GM12878 (cell line): ENCODE data around the gene TESK1. TPM values are rescaled to one million over a fixed set of nuclear protein-coding genes. Genes with fewer than 3 reads are reported as not detected.

Experiments
- ATAC-seq: fragments of 200-7000 bp; cut with Tn5 transposase; 3 replicates; pipeline ENCODE4 v1.9.1; 2020; ENCODE audit warnings: mild to moderate bottlenecking, moderate library complexity
- BruUV-seq: library from RNA; stranded (reverse); fragments of 400-500 nt; replicated peaks from 2 replicates; lab custom pipeline; 2021; lab: Mats Ljungman, UMichigan
- CTCF ChIA-PET: fragments of 300-600 bp; sonication (Branson Sonifier 250); formaldehyde crosslinking; extraction: SDS; loops from one replicate; lab custom pipeline; 2021; ENCODE audit warnings: inconsistent platforms; lab: Yijun Ruan, JAX
- POLR2A ChIA-PET: fragments of 350-600 bp; formaldehyde crosslinking; extraction: SDS; loops from one replicate; lab custom pipeline; 2021; ENCODE audit warnings: inconsistent platforms; lab: Charles Lee
- RAD21 ChIA-PET: fragments of 300-600 bp; sonication (Branson Sonifier 250); formaldehyde crosslinking; loops from one replicate; lab custom pipeline; 2023; ENCODE audit warnings: antibody characterized with exemption; ENCODE audit not compliant: unreplicated experiment; lab: Charles Lee
- SMC1A ChIA-PET: fragments of 300-600 bp; sonication (Branson Sonifier 250); formaldehyde crosslinking; loops from one replicate; lab custom pipeline; 2023; ENCODE audit not compliant: unreplicated experiment, uncharacterized antibody; lab: Charles Lee
- DNase-seq: peaks from one replicate; pipeline ENCODE4 v3.0.0-alpha.2; 2011; ENCODE audit warnings: low read depth, low spot score
- FAIRE-seq: peaks from 3 replicates; lab custom pipeline; 2011; peaks lifted over from hg19 to GRCh38; lab: Jason Lieb, UNC
- H2AFZ ChIP-seq: 2 replicates; pipeline ENCODE4 v1.6.0; 2011; ENCODE audit warnings: low read depth, low read length, control low read depth; ENCODE audit not compliant: control insufficient read depth
- H3K27ac ChIP-seq: 2 replicates; pipeline ENCODE4 v1.5.1; 2011; ENCODE audit warnings: control low read depth; ENCODE audit not compliant: control insufficient read depth, insufficient read depth
- H3K27me3 ChIP-seq, 2 experiments: replicated peaks in 1 of 2; 2 replicates each; pipeline versions ENCODE4 v1.6.0 to v1.6.1; 2011; ENCODE audit warnings: low read length in 1 of 2; ENCODE audit not compliant: control insufficient read depth in 2 of 2, insufficient read depth in 2 of 2
- H3K36me3 ChIP-seq, 2 experiments: 2 replicates each; pipeline ENCODE4 v1.5.1; 2011; ENCODE audit warnings: low read length in 1 of 2; ENCODE audit not compliant: control insufficient read depth in 2 of 2, insufficient read depth in 2 of 2
- H3K4me1 ChIP-seq: 2 replicates; pipeline ENCODE4 v1.6.1; 2011; ENCODE audit warnings: mild to moderate bottlenecking, low read length, moderate library complexity, mixed read lengths; ENCODE audit not compliant: control insufficient read depth, insufficient read depth
- H3K4me2 ChIP-seq: 2 replicates; pipeline ENCODE4 v1.6.0; 2011; ENCODE audit warnings: control low read depth; ENCODE audit not compliant: control insufficient read depth, insufficient read depth
- H3K4me3 ChIP-seq: fragments of 200-600 bp; sonication (generic); 2 replicates; pipeline ENCODE4 v1.5.1; 2016
- H3K79me2 ChIP-seq: 2 replicates; pipeline ENCODE4 v1.6.0; 2011; ENCODE audit warnings: low read length; ENCODE audit not compliant: control insufficient read depth, insufficient read depth
- H3K9ac ChIP-seq: 2 replicates; pipeline ENCODE4 v1.8.0; 2011; ENCODE audit warnings: low read length, control low read depth, mixed read lengths; ENCODE audit not compliant: control insufficient read depth, insufficient read depth
- H3K9me3 ChIP-seq: replicated peaks from 3 replicates; pipeline ENCODE4 v1.5.1; 2011; ENCODE audit warnings: mild to moderate bottlenecking, low read length; ENCODE audit not compliant: control insufficient read depth, insufficient read depth
- H4K20me1 ChIP-seq: 2 replicates; pipeline ENCODE4 v1.6.0; 2011; ENCODE audit not compliant: control insufficient read depth, insufficient read depth
- BRCA1 ChIP-seq: IDR thresholded peaks from 2 replicates; pipeline ENCODE4 v1.6.1; 2011; ENCODE audit warnings: low read depth, low read length, improper control_type of control experiment
- CHD4 ChIP-seq: fragments of 200-600 bp; sonication (generic); IDR thresholded peaks from 2 replicates; pipeline ENCODE4 v1.6.1; 2016; ENCODE audit warnings: mild to moderate bottlenecking
- GATAD2B ChIP-seq: fragments of 450-650 bp; conservative IDR thresholded peaks from 2 replicates; pipeline ENCODE4 v1.6.1; 2017; ENCODE audit warnings: low read depth, mild to moderate bottlenecking, moderate library complexity
- NFYB ChIP-seq: IDR thresholded peaks from 2 replicates; pipeline ENCODE4 v1.6.1; 2011; ENCODE audit warnings: low read depth, mild to moderate bottlenecking, low read length, improper control_type of control experiment, moderate library complexity; ENCODE audit not compliant: insufficient read depth
- RAD21 ChIP-seq: IDR thresholded peaks from 2 replicates; pipeline ENCODE4 v1.6.1; 2011; ENCODE audit warnings: mild to moderate bottlenecking, low read depth, low read length, moderate library complexity; ENCODE audit not compliant: insufficient read depth
- SMARCA5 ChIP-seq: fragments of 450-650 bp; IDR thresholded peaks from 2 replicates; pipeline ENCODE4 v1.6.1; 2017; ENCODE audit warnings: mild to moderate bottlenecking
- SUZ12 ChIP-seq: fragments of 200-600 bp; sonication (generic); IDR thresholded peaks from one replicate; pipeline ENCODE4 v1.6.1; 2018; ENCODE audit warnings: antibody characterized with exemption, mild to moderate bottlenecking; ENCODE audit not compliant: unreplicated experiment
- TARDBP ChIP-seq: IDR thresholded peaks from 2 replicates; pipeline ENCODE4 v1.6.1; 2016; ENCODE audit warnings: borderline replicate concordance
- WGBS: methylation state at CpG from one replicate; pipeline ENCODE4 v1.1.6; 2016; ENCODE audit warnings: low lambda C conversion rate; ENCODE audit not compliant: insufficient replicate concordance, insufficient coverage; ENCODE audit errors: missing lambda C conversion rate; 5-methylcytosine and 5-hydroxymethylcytosine counted together
- in situ Hi-C: fragments of 300-500 bp; cut with MboI; formaldehyde crosslinking; loops from 9 replicates; pipeline ENCODE4 v1.14.3; 2018; ENCODE audit warnings: mixed read lengths
- intact Hi-C: fragments of 100-400 bp; cut with micrococcal nuclease; formaldehyde crosslinking; loops from one replicate; pipeline ENCODE4 v1.14.2; 2022; ENCODE audit not compliant: unreplicated experiment
- polyA plus RNA-seq, 11 experiments: library from polyadenylated mRNA; depleted of rRNA in 4 of 11; unstranded in 6 of 11; stranded (reverse) in 5 of 11; fragments of >200 nt; fragmentation: Nextera tagmentation in 4 of 11; fragmentation: Illumina TruSeq in 1 of 11; extraction: Ambion mirVana in 4 of 11; extraction: Trizol in 1 of 11; gene quantifications; 1 replicate in 1 of 11; 2 replicates in 10 of 11; pipeline versions ENCODE4 v1.2.1 to v1.2.3, GENCODE V29; 2011 to 2016; ENCODE audit warnings: inconsistent platforms in 2 of 11, missing spikeins in 2 of 11, low read depth in 1 of 11
- total RNA-seq, 4 experiments: library from RNA; depleted of rRNA in 3 of 4; stranded (reverse); fragments of >200 nt in 3 of 4; fragmentation: Illumina TruSeq in 1 of 4; extraction: Trizol in 1 of 4; gene quantifications; 2 replicates each; pipeline versions ENCODE4 v1.2.1 to v1.2.3, GENCODE V29; 2013 to 2021
- TF ChIP-seq, protein P1 (sequence below): IDR thresholded peaks from 2 replicates; pipeline ENCODE4 v1.6.1; 2011; ENCODE audit warnings: borderline replicate concordance, low read depth, mild to moderate bottlenecking, moderate library complexity, low read length; ENCODE audit not compliant: insufficient read depth, poor library complexity, severe bottlenecking
- TF ChIP-seq, protein P2 (sequence below): IDR thresholded peaks from 2 replicates; pipeline ENCODE4 v1.6.1; 2012; ENCODE audit warnings: low read depth, low read length, improper control_type of control experiment
- TF ChIP-seq, protein P3 (sequence below): IDR thresholded peaks from 2 replicates; pipeline ENCODE4 v1.6.1; 2012; ENCODE audit warnings: mild to moderate bottlenecking, low read depth, low read length
- TF ChIP-seq, protein P4 (sequence below): IDR thresholded peaks from 2 replicates; pipeline ENCODE4 v1.6.1; 2012; ENCODE audit warnings: low read length, inconsistent platforms
- TF ChIP-seq, protein P5 (sequence below): fragments of 450-650 bp; IDR thresholded peaks from 2 replicates; pipeline ENCODE4 v1.6.1; 2017; ENCODE audit warnings: borderline replicate concordance

TESK1 gene
- total and polyA plus RNA-seq, 10 of the 15 experiments (the other 5 are each of a cell fraction or from before 2014, with no cell fraction given) = 0.16 to 19.5 (median 7.9) TPM; not detected in 1

DNA sequence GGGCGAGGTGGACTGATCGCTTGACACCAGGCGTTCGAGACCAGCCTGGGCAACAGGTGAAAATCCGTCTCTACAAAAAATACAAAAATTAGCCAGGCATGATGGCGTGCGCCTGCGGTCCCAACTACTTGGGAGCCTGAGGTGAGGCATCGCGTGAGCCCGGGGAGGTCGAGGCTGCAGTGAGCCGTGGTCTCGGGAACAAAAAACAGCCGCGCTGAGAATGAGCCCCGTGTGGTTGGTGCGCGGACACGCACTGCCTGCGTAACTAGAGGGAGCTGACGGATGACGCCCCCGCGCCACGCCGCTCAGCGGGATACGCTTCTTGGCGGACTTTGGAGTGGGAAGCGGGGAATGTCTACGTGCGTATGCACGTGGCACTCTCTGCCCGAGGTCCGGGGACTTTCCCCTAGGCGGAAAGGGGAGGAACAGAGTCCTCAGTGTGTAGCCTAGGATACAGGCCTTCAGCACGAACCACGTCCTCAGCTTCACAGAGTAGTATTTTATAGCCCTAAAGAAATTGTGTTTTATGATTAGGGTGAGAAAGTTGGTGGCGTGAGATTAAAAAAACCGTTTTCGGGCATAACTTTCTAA is 52.6 kb downstream of the TESK1 start, which contains the start of gene RMRP:
Gene RMRP (minus strand): TSS at position 474 of the 591 bp plus-strand sequence.
- ATAC-seq (peak; percentile 93), FAIRE-seq (peak; percentile 78), DNase-seq (peak; percentile 96)
- H3K27me3 ChIP-seq = no peaks in the 10 kb centered on the region
- H3K79me2 ChIP-seq = peaks cover 23% of the 10 kb centered on the region
- H3K9me3 ChIP-seq = no peaks in the 10 kb centered on the region
- in situ Hi-C loops = no loop called here
- intact Hi-C loops = loop anchor here (1.0 to 10.0 kb wide), 4 partner anchors 11 to 167 kb away; partner anchors contain the start of genes FAM221B and TMEM8B
- peak within 1 kb of the TSS; percentile 64 for H2AFZ ChIP-seq
- peak within 1 kb of the TSS; percentile 90 for H3K27ac ChIP-seq
- H3K4me1 ChIP-seq = peaks cover 22% of the 10 kb centered on the region
- ChIA-PET SMC1A (interaction anchor here (0.6 to 12.5 kb wide), 12 partner anchors 8 to 157 kb away, joined by 3 to 145 read pairs (median 4); partner anchors contain the start of genes CREB3, HINT2, SIT1 and TLN1), CTCF (interaction anchor here (0.6 to 13.5 kb wide), 15 partner anchors 10 to 169 kb away, joined by 3 to 227 read pairs (median 7); partner anchors contain the start of genes CREB3, GBA2, RGP1 and TESK1), RAD21 (interaction anchor here (0.6 to 5.2 kb wide), 21 partner anchors 9 to 339 kb away, joined by 3 to 60 read pairs (median 5); partner anchors contain the start of genes CREB3, SPAG8, TESK1 and TLN1), POLR2A (interaction anchor here (0.7 to 10.9 kb wide), 14 partner anchors 7 to 157 kb away, joined by 3 to 163 read pairs (median 7); partner anchors contain the start of genes ARHGEF39, CD72, CREB3 and HINT2)
- H3K9ac ChIP-seq = peak within 1 kb of the TSS; percentile 78
- BruUV-seq = no TSS peak
- H4K20me1 ChIP-seq = no peaks in the 10 kb centered on the region
- peaks cover 6 to 9% of the 10 kb centered on the region in 2 experiments; a peak in 3 of 4 replicates for H3K36me3 ChIP-seq
- 2% methylated on average over 42 of the region's 42 CpGs for WGBS
- H3K4me3 ChIP-seq = peak within 1 kb of the TSS; percentile 85
- H3K4me2 ChIP-seq = peak within 1 kb of the TSS; percentile 95
- TF ChIP-seq RAD21 (no peak), BRCA1 (no peak), CHD4 (no peak; the same call in 1 of the 2 replicates), SMARCA5 (peak; percentile 94), NFYB (no peak), GATAD2B (peak; percentile 95; the same call in 1 of the 2 replicates), TARDBP (peak; percentile 94), SUZ12 (no peak)
- TF ChIP-seq, protein P1, sequence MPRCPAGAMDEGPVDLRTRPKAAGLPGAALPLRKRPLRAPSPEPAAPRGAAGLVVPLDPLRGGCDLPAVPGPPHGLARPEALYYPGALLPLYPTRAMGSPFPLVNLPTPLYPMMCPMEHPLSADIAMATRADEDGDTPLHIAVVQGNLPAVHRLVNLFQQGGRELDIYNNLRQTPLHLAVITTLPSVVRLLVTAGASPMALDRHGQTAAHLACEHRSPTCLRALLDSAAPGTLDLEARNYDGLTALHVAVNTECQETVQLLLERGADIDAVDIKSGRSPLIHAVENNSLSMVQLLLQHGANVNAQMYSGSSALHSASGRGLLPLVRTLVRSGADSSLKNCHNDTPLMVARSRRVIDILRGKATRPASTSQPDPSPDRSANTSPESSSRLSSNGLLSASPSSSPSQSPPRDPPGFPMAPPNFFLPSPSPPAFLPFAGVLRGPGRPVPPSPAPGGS = no peak
- TF ChIP-seq, protein P2, sequence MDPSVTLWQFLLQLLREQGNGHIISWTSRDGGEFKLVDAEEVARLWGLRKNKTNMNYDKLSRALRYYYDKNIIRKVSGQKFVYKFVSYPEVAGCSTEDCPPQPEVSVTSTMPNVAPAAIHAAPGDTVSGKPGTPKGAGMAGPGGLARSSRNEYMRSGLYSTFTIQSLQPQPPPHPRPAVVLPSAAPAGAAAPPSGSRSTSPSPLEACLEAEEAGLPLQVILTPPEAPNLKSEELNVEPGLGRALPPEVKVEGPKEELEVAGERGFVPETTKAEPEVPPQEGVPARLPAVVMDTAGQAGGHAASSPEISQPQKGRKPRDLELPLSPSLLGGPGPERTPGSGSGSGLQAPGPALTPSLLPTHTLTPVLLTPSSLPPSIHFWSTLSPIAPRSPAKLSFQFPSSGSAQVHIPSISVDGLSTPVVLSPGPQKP = no peak
- TF ChIP-seq, protein P3, sequence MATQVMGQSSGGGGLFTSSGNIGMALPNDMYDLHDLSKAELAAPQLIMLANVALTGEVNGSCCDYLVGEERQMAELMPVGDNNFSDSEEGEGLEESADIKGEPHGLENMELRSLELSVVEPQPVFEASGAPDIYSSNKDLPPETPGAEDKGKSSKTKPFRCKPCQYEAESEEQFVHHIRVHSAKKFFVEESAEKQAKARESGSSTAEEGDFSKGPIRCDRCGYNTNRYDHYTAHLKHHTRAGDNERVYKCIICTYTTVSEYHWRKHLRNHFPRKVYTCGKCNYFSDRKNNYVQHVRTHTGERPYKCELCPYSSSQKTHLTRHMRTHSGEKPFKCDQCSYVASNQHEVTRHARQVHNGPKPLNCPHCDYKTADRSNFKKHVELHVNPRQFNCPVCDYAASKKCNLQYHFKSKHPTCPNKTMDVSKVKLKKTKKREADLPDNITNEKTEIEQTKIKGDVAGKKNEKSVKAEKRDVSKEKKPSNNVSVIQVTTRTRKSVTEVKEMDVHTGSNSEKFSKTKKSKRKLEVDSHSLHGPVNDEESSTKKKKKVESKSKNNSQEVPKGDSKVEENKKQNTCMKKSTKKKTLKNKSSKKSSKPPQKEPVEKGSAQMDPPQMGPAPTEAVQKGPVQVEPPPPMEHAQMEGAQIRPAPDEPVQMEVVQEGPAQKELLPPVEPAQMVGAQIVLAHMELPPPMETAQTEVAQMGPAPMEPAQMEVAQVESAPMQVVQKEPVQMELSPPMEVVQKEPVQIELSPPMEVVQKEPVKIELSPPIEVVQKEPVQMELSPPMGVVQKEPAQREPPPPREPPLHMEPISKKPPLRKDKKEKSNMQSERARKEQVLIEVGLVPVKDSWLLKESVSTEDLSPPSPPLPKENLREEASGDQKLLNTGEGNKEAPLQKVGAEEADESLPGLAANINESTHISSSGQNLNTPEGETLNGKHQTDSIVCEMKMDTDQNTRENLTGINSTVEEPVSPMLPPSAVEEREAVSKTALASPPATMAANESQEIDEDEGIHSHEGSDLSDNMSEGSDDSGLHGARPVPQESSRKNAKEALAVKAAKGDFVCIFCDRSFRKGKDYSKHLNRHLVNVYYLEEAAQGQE = 0 out of 2 replicates have a peak, but pooled peaks have one; percentile 29
- TF ChIP-seq, protein P4, sequence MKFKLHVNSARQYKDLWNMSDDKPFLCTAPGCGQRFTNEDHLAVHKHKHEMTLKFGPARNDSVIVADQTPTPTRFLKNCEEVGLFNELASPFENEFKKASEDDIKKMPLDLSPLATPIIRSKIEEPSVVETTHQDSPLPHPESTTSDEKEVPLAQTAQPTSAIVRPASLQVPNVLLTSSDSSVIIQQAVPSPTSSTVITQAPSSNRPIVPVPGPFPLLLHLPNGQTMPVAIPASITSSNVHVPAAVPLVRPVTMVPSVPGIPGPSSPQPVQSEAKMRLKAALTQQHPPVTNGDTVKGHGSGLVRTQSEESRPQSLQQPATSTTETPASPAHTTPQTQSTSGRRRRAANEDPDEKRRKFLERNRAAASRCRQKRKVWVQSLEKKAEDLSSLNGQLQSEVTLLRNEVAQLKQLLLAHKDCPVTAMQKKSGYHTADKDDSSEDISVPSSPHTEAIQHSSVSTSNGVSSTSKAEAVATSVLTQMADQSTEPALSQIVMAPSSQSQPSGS = no peak
- TF ChIP-seq, protein P5, sequence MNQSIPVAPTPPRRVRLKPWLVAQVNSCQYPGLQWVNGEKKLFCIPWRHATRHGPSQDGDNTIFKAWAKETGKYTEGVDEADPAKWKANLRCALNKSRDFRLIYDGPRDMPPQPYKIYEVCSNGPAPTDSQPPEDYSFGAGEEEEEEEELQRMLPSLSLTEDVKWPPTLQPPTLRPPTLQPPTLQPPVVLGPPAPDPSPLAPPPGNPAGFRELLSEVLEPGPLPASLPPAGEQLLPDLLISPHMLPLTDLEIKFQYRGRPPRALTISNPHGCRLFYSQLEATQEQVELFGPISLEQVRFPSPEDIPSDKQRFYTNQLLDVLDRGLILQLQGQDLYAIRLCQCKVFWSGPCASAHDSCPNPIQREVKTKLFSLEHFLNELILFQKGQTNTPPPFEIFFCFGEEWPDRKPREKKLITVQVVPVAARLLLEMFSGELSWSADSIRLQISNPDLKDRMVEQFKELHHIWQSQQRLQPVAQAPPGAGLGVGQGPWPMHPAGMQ = no peak
